SU-DHL-6 (cell line): ENCODE data around the gene HOXA9.

Experiments used
- H2AFZ ChIP-seq: fragments of 200-600 bp; sonication (generic); 2 replicates; pipeline ENCODE4 v1.6.1; 2014; ENCODE audit warnings: low read depth, mild to moderate bottlenecking, moderate library complexity, mixed read lengths, antibody characterized with exemption, low read length; ENCODE audit not compliant: severe bottlenecking
- H3F3A ChIP-seq: fragments of 200-600 bp; shearing (Covaris generic); 2 replicates; pipeline ENCODE4 v1.6.0; 2016; ENCODE audit warnings: antibody characterized with exemption, mild to moderate bottlenecking; ENCODE audit not compliant: insufficient read depth
- H3K27ac ChIP-seq: fragments of 200-600 bp; sonication (generic); 2 replicates; pipeline ENCODE4 v1.5.1; 2016; ENCODE audit warnings: low read depth, mild to moderate bottlenecking, low read length, moderate library complexity, mixed read lengths
- H3K27me3 ChIP-seq: fragments of 200-600 bp; sonication (generic), shearing (Covaris generic); 2 replicates; pipeline ENCODE4 v1.6.0; 2014; ENCODE audit warnings: mild to moderate bottlenecking, low read length
- H3K36me3 ChIP-seq: fragments of 200-600 bp; sonication (generic); 2 replicates; pipeline ENCODE4 v1.6.1; 2014; ENCODE audit warnings: mild to moderate bottlenecking, low read length, mixed read lengths
- H3K4me2 ChIP-seq: fragments of 300-600, 200-600 bp; shearing (Covaris generic), sonication (generic); 2 replicates; pipeline ENCODE4 v1.6.0; 2014; ENCODE audit warnings: low read length, low read depth, mild to moderate bottlenecking; ENCODE audit not compliant: poor library complexity, severe bottlenecking
- H3K4me3 ChIP-seq: fragments of 200-600 bp; sonication (generic); 2 replicates; pipeline ENCODE4 v1.5.1; 2014; ENCODE audit warnings: antibody characterized with exemption, low read length, mild to moderate bottlenecking, mixed read lengths; ENCODE audit not compliant: insufficient read depth, poor library complexity, severe bottlenecking
- H3K79me2 ChIP-seq: fragments of 200-600 bp; sonication (generic); 2 replicates; pipeline ENCODE4 v1.6.1; 2014; ENCODE audit warnings: mild to moderate bottlenecking, low read length, moderate library complexity; ENCODE audit not compliant: insufficient read depth
- H3K9ac ChIP-seq: fragments of 200-600 bp; sonication (generic); 2 replicates; pipeline ENCODE4 v1.7.0; 2014; ENCODE audit warnings: mild to moderate bottlenecking, low read length
- H3K9me2 ChIP-seq: fragments of 200-600 bp; sonication (generic); replicated peaks from 2 replicates; pipeline ENCODE4 v1.6.1; 2014; ENCODE audit warnings: low read length; ENCODE audit not compliant: insufficient read depth
- H3K9me3 ChIP-seq: fragments of 200-600 bp; sonication (generic); 2 replicates; pipeline ENCODE4 v1.6.1; 2014; ENCODE audit warnings: low read length, mixed read lengths; ENCODE audit not compliant: insufficient read depth
- H4K20me1 ChIP-seq: fragments of 200-600 bp; sonication (generic); 2 replicates; pipeline ENCODE4 v1.6.1; 2014; ENCODE audit warnings: low read depth, mild to moderate bottlenecking, antibody characterized with exemption, low read length, moderate library complexity, mixed read lengths
- CTCF ChIP-seq: fragments of 200-600 bp; sonication (generic); IDR thresholded peaks from one replicate; pipeline ENCODE4 v1.5.1; 2017; ENCODE audit warnings: antibody characterized with exemption, mild to moderate bottlenecking, low read length, moderate library complexity; ENCODE audit not compliant: insufficient read depth, poor library complexity, severe bottlenecking
- EZH2phosphoT487 ChIP-seq: fragments of 200-600 bp; sonication (generic), shearing (Covaris generic); conservative IDR thresholded peaks from 2 replicates; pipeline ENCODE4 v1.6.1; 2018; ENCODE audit warnings: mild to moderate bottlenecking, antibody characterized with exemption, low read length, moderate library complexity, mixed read lengths

The HOXA9 gene

GRCh38 chr7:27123007-27123476 lies 42.3 kb downstream of the HOXA9 start:
- Histone ChIP-seq H3K36me3 (no peaks in the 10 kb centered on the region), H3K9me2 (no peaks in the 10 kb centered on the region), H3K9ac (no peak overlapping the region), H2AFZ (no peak overlapping the region), H4K20me1 (no peaks in the 10 kb centered on the region), H3K27me3 (no peaks in the 10 kb centered on the region), H3K4me3 (no peak overlapping the region), H3K4me2 (no peak overlapping the region), H3K27ac (no peak overlapping the region), H3F3A (no peaks in the 10 kb centered on the region), H3K9me3 (no peaks in the 10 kb centered on the region), H3K79me2 (no peaks in the 10 kb centered on the region)
- TF ChIP-seq EZH2phosphoT487: no peak
- TF ChIP-seq CTCF: no peak

GRCh38 chr7:27122077-27122910 lies 43.0 kb downstream of the HOXA9 start:
- H3K9ac ChIP-seq: no peak overlapping the region
- H3K9me2 ChIP-seq: no peaks in the 10 kb centered on the region
- H3K27ac ChIP-seq: no peak overlapping the region
- no peaks in the 10 kb centered on the region for H3K36me3 ChIP-seq
- no peaks in the 10 kb centered on the region for H3K27me3 ChIP-seq
- no peaks in the 10 kb centered on the region for H3K9me3 ChIP-seq
- no peak overlapping the region for H3K4me3 ChIP-seq
- H2AFZ ChIP-seq: no peak overlapping the region
- no peaks in the 10 kb centered on the region for H3K79me2 ChIP-seq
- no peaks in the 10 kb centered on the region for H3F3A ChIP-seq
- no peaks in the 10 kb centered on the region for H4K20me1 ChIP-seq
- TF ChIP-seq CTCF (no peak), EZH2phosphoT487 (no peak)
- H3K4me2 ChIP-seq: no peak overlapping the region

- no peak overlapping the region for H3K4me2 ChIP-seq
- no peaks in the 10 kb centered on the region for H3K36me3 ChIP-seq
- no peak overlapping the region for H3K9ac ChIP-seq
- H3K27ac ChIP-seq: no peak overlapping the region
- TF ChIP-seq EZH2phosphoT487 (no peak), CTCF (no peak)
- no peaks in the 10 kb centered on the region for H3K79me2 ChIP-seq
- H3K4me3 ChIP-seq: no peak overlapping the region
- no peaks in the 10 kb centered on the region for H3K9me2 ChIP-seq
- H2AFZ ChIP-seq: no peak overlapping the region
- no peaks in the 10 kb centered on the region for H4K20me1 ChIP-seq
- H3F3A ChIP-seq: no peaks in the 10 kb centered on the region
- H3K27me3 ChIP-seq: no peaks in the 10 kb centered on the region
- no peaks in the 10 kb centered on the region for H3K9me3 ChIP-seq
Observed at GRCh38 chr7:27121684-27122076, 43.7 kb downstream of the HOXA9 start.
